GM12878 (cell line): ENCODE results near the gene UXT. TPM values are rescaled to one million over a fixed set of nuclear protein-coding genes. Genes with fewer than 3 reads are reported as not detected.

Source experiments
- ATF7 ChIP-seq: fragments of 450-650 bp; IDR thresholded peaks from 2 replicates; pipeline ENCODE4 v1.6.1; 2016; ENCODE audit warnings: low read depth, mild to moderate bottlenecking
- BACH1 ChIP-seq: fragments of 450-650 bp; IDR thresholded peaks from 2 replicates; pipeline ENCODE4 v1.6.1; 2017; ENCODE audit warnings: mild to moderate bottlenecking, borderline replicate concordance
- CBX5 ChIP-seq: sonication (generic); IDR thresholded peaks from 2 replicates; pipeline ENCODE4 v1.6.1; 2016; ENCODE audit warnings: low read depth, moderate library complexity, mild to moderate bottlenecking, inconsistent platforms
- CHD1 ChIP-seq: IDR thresholded peaks from 2 replicates; pipeline ENCODE4 v1.6.1; 2012; ENCODE audit warnings: low read depth, low read length, improper control_type of control experiment
- CHD4 ChIP-seq: fragments of 200-600 bp; sonication (generic); IDR thresholded peaks from 2 replicates; pipeline ENCODE4 v1.6.1; 2016; ENCODE audit warnings: mild to moderate bottlenecking
- CREM ChIP-seq: IDR thresholded peaks from 2 replicates; pipeline ENCODE4 v1.6.1; 2014; ENCODE audit warnings: antibody characterized with exemption, low read depth
- E4F1 ChIP-seq: fragments of 450-650 bp; IDR thresholded peaks from 2 replicates; pipeline ENCODE4 v1.6.1; 2018; ENCODE audit warnings: borderline replicate concordance, mild to moderate bottlenecking; ENCODE audit not compliant: partially characterized antibody
- IKZF2 ChIP-seq, 2 experiments: fragments of 450-650 bp; IDR thresholded peaks; 2 replicates each; pipeline ENCODE4 v1.6.1; 2017; ENCODE audit warnings: mild to moderate bottlenecking in 2 of 2, moderate library complexity in 2 of 2
- MEF2B ChIP-seq: fragments of 450-650 bp; IDR thresholded peaks from 2 replicates; pipeline ENCODE4 v1.6.1; 2018; ENCODE audit warnings: mild to moderate bottlenecking, moderate library complexity; ENCODE audit not compliant: partially characterized antibody, poor library complexity, severe bottlenecking
- MTA2 ChIP-seq: fragments of 450-650 bp; IDR thresholded peaks from 2 replicates; pipeline ENCODE4 v1.6.1; 2016; ENCODE audit warnings: low read depth, mild to moderate bottlenecking, moderate library complexity
- MYC ChIP-seq: IDR thresholded peaks from 2 replicates; pipeline ENCODE4 v1.6.1; 2011; ENCODE audit warnings: mild to moderate bottlenecking, low read length, moderate library complexity, inconsistent platforms; ENCODE audit not compliant: insufficient read depth, insufficient replicate concordance, insufficient read length, severe bottlenecking
- NFIC ChIP-seq: IDR thresholded peaks from 2 replicates; pipeline ENCODE4 v1.6.1; 2012; ENCODE audit warnings: low read depth, mild to moderate bottlenecking, inconsistent platforms, low read length, moderate library complexity
- PKNOX1 ChIP-seq: fragments of 450-650 bp; IDR thresholded peaks from 2 replicates; pipeline ENCODE4 v1.6.1; 2016; ENCODE audit warnings: mild to moderate bottlenecking
- POLR2A ChIP-seq: IDR thresholded peaks from 2 replicates; pipeline ENCODE4 v1.6.1; 2011; ENCODE audit warnings: low read depth, mild to moderate bottlenecking, low read length
- RELB ChIP-seq: fragments of 450-650 bp; IDR thresholded peaks from 2 replicates; pipeline ENCODE4 v1.6.1; 2017; ENCODE audit warnings: low read depth, mild to moderate bottlenecking, moderate library complexity
- SPI1 ChIP-seq: IDR thresholded peaks from 2 replicates; pipeline ENCODE4 v1.6.1; 2011; ENCODE audit warnings: low read depth, mild to moderate bottlenecking, low read length, moderate library complexity, borderline replicate concordance; ENCODE audit not compliant: insufficient read depth
- YY1 ChIP-seq: IDR thresholded peaks from 2 replicates; pipeline ENCODE4 v1.6.1; 2011; ENCODE audit warnings: low read depth, mild to moderate bottlenecking, low read length
- ZNF274 ChIP-seq: IDR thresholded peaks from one replicate; pipeline ENCODE4 v1.8.0; 2011; ENCODE audit not compliant: insufficient read length, insufficient read depth
- ZNF687 ChIP-seq: fragments of 450-650 bp; IDR thresholded peaks from 2 replicates; pipeline ENCODE4 v1.6.1; 2017; ENCODE audit warnings: mild to moderate bottlenecking, moderate library complexity
- polyA plus RNA-seq, 11 experiments: library from polyadenylated mRNA; depleted of rRNA in 4 of 11; unstranded in 6 of 11; stranded (reverse) in 5 of 11; fragments of >200 nt; fragmentation: Nextera tagmentation in 4 of 11; fragmentation: Illumina TruSeq in 1 of 11; extraction: Ambion mirVana in 4 of 11; extraction: Trizol in 1 of 11; gene quantifications; 1 replicate in 1 of 11; 2 replicates in 10 of 11; pipeline versions ENCODE4 v1.2.1 to v1.2.3, GENCODE V29; 2011 to 2016; ENCODE audit warnings: inconsistent platforms in 2 of 11, missing spikeins in 2 of 11, low read depth in 1 of 11
- total RNA-seq, 4 experiments: library from RNA; depleted of rRNA in 3 of 4; stranded (reverse); fragments of >200 nt in 3 of 4; fragmentation: Illumina TruSeq in 1 of 4; extraction: Trizol in 1 of 4; gene quantifications; 2 replicates each; pipeline versions ENCODE4 v1.2.1 to v1.2.3, GENCODE V29; 2013 to 2021

UXT gene
- total and polyA plus RNA-seq, 10 of the 15 experiments (the other 5 are each of a cell fraction or from before 2014, with no cell fraction given), result 105 to 245 (median 206) TPM

GRCh38 chrX:47634871-47635575, 24.0 kb downstream of the UXT start (continued):
- TF ChIP-seq BACH1 (peak; percentile 21; the same call in 1 of the 2 replicates), YY1 (no peak), E4F1 (no peak), ZNF687 (peak; percentile 70; the same call in 1 of the 2 replicates), MEF2B (peak; percentile 18), ZNF274 (no peak), CHD1 (no peak), NFIC (no peak), PKNOX1 (peak; percentile 55; the same call in 1 of the 2 replicates), ATF7 (peak; percentile 41; the same call in 1 of the 2 replicates), POLR2A (0 out of 2 replicates have a peak, but pooled peaks have one; percentile 18), RELB (no peak), CHD4 (no peak), CREM (no peak), CBX5 (no peak), SPI1 (no peak), MYC (no peak), MTA2 (peak; percentile 60; the same call in 1 of the 2 replicates), IKZF2 (IDR thresholded peaks at IDR 0.05) (peak; percentile 11 to 31; a peak in 1 of 4 replicates)
